Mesodermal cell (in vitro differentiated cells): ENCODE data around the gene KDF1.
"Not testable (repeated sequence)": the region's sequence is repeated elsewhere in the genome, so short reads cannot be mapped to it uniquely, and the experiment has no call there.

ENCODE experiments used
- H3K27ac ChIP-seq: 2 replicates; pipeline ENCODE4 v1.7.0; 2013; ENCODE audit warnings: mild to moderate bottlenecking, low read depth, low read length, moderate library complexity; ENCODE audit not compliant: severe bottlenecking
- H3K36me3 ChIP-seq: 2 replicates; pipeline ENCODE4 v1.7.1; 2013; ENCODE audit warnings: mild to moderate bottlenecking, low read length, moderate library complexity; ENCODE audit not compliant: control insufficient read depth, insufficient read depth
- H3K4me1 ChIP-seq: one replicate; pipeline ENCODE4 v1.7.1; 2013; ENCODE audit warnings: mild to moderate bottlenecking, low read length; ENCODE audit not compliant: insufficient read depth, control insufficient read depth, poor library complexity, severe bottlenecking
- H3K4me3 ChIP-seq: 2 replicates; pipeline ENCODE4 v1.7.0; 2013; ENCODE audit warnings: low read length, control low read depth, mild to moderate bottlenecking; ENCODE audit not compliant: insufficient read depth, poor library complexity, severe bottlenecking; ENCODE audit errors: extremely low read depth
- H3K9me3 ChIP-seq: 2 replicates; pipeline ENCODE4 v1.7.1; 2013; ENCODE audit warnings: mild to moderate bottlenecking, low read length, moderate library complexity; ENCODE audit not compliant: control insufficient read depth
- WGBS, 2 experiments: methylation state at CpG; one replicate each; pipeline ENCODE4 v1.1.5; 2013; ENCODE audit warnings: missing lambda C conversion rate in 2 of 2; ENCODE audit not compliant: insufficient coverage in 2 of 2; 5-methylcytosine and 5-hydroxymethylcytosine counted together

KDF1 gene

DNA sequence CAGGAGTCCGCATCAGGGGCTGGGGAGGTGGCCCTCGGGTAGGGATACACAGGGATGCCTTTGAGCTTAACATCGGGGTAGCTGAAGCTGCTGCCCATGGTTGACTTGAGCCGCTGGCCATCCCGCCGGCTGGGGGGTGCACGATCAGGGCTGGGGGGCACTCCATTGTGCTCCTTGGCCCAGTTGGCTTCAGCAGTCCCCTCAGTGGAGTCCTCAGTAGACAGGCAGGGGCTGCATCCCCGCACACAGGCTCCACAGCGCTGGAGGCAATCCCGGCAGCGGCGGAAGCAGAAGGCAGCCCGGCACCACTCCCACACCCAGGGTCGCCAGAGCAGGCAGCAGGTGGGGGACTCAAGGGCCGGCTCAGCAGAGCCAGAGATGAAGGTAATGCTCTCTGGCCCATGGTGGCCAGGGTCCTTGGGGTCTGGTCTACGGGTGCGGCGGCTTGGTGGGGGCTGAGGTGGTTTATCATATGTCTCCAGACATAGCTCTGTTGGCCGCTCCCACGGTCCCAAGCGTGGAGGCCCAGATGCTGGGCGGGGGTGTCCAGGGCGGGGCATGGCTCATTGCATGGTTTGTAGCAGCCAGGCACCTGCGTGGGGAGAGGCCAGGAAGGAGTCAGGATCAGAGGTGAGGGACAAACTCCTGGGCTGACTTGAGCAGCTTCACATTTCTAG, 8.3 kb downstream of the KDF1 start:
- 91 to 94% methylated on average over 20 to 21 of the region's 24 CpGs for WGBS, 2 experiments
- no peak overlapping the region for H3K4me3 ChIP-seq
- no peak overlapping the region for H3K27ac ChIP-seq
- H3K4me1 ChIP-seq = no peaks in the 10 kb centered on the region
- H3K36me3 ChIP-seq = peaks cover 8% of the 10 kb centered on the region
- H3K9me3 ChIP-seq = no peaks in the 10 kb centered on the region

- Histone ChIP-seq H3K4me1 (no peaks in the 10 kb centered on the region), H3K36me3 (peaks cover 16% of the 10 kb centered on the region), H3K27ac (no peak overlapping the region), H3K9me3 (no peaks in the 10 kb centered on the region), H3K4me3 (no peak overlapping the region)
- 92 to 94% methylated on average over 14 of the region's 14 CpGs for WGBS, 2 experiments
These were observed 9.1 kb downstream of the KDF1 start for GRCh38 chr1:26951216-26951615.

GRCh38 chr1:26950602-26951001, 9.7 kb downstream of the KDF1 start:
- H3K36me3 ChIP-seq = peaks cover 22% of the 10 kb centered on the region
- H3K4me1 ChIP-seq = no peaks in the 10 kb centered on the region
- no peak overlapping the region for H3K4me3 ChIP-seq
- H3K9me3 ChIP-seq = no peaks in the 10 kb centered on the region
- WGBS, 2 experiments = 82 to 92% methylated on average over 4 to 6 of the region's 8 CpGs
- no peak overlapping the region for H3K27ac ChIP-seq

DNA sequence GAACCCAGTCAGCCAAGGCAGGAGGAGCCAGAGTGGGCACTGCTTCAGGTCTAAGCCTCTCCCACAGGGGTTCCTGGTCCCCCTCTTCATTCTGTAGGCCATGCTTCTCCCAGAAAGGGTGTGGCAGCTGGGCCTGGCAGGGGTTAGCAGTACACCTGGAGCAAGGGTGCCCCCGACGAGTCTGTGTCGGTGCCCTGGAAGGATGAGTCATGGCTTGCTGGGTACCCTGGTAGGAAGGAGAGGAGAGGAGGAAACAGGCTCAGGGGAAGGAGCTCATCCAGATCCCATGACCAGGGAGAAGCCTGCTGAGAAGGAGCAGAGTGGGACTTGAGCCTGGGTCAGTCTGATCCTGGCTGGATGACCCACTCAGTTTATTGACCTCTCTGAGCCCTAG, 10.3 kb downstream of the KDF1 start:
- H3K36me3 ChIP-seq = peaks cover 29% of the 10 kb centered on the region
- H3K4me1 ChIP-seq = no peaks in the 10 kb centered on the region
- no peak overlapping the region for H3K27ac ChIP-seq
- no peak overlapping the region for H3K4me3 ChIP-seq
- no peaks in the 10 kb centered on the region for H3K9me3 ChIP-seq
- 87 to 94% methylated on average over 3 of the region's 3 CpGs for WGBS, 2 experiments

- no peak overlapping the region for H3K27ac ChIP-seq
- H3K4me3 ChIP-seq = no peak overlapping the region
- WGBS, 2 experiments = 83 to 100% methylated on average over 1 of the region's 1 CpG
- no peaks in the 10 kb centered on the region for H3K4me1 ChIP-seq
- H3K36me3 ChIP-seq = peaks cover 34% of the 10 kb centered on the region
- H3K9me3 ChIP-seq = no peaks in the 10 kb centered on the region
These were observed 10.9 kb downstream of the KDF1 start for GRCh38 chr1:26949266-26949925.

- H3K4me1 ChIP-seq, H3K4me3 ChIP-seq, H3K27ac ChIP-seq, H3K9me3 ChIP-seq: not testable (repeated sequence)
- 92 to 96% methylated on average over 4 to 10 of the region's 16 CpGs for WGBS, 2 experiments
- peaks cover 41% of the 10 kb centered on the region for H3K36me3 ChIP-seq
These were observed 11.6 kb downstream of the KDF1 start for GRCh38 chr1:26948725-26949057.

GRCh38 chr1:26946270-26946669, 14.0 kb downstream of the KDF1 start:
- no peak overlapping the region for H3K4me3 ChIP-seq
- no peaks in the 10 kb centered on the region for H3K4me1 ChIP-seq
- H3K36me3 ChIP-seq = peaks cover 65% of the 10 kb centered on the region
- no peaks in the 10 kb centered on the region for H3K9me3 ChIP-seq
- no peak overlapping the region for H3K27ac ChIP-seq
- WGBS, 2 experiments = 92 to 98% methylated on average over 4 of the region's 4 CpGs

GRCh38 chr1:26945728-26946127, 14.5 kb downstream of the KDF1 start:
- H3K4me1 ChIP-seq = no peaks in the 10 kb centered on the region
- H3K36me3 ChIP-seq = peaks cover 67% of the 10 kb centered on the region
- no peak overlapping the region for H3K27ac ChIP-seq
- 98 to 100% methylated on average over 6 to 8 of the region's 8 CpGs for WGBS, 2 experiments
- H3K4me3 ChIP-seq = no peak overlapping the region
- no peaks in the 10 kb centered on the region for H3K9me3 ChIP-seq

GRCh38 chr1:26945138-26945537, 15.1 kb downstream of the KDF1 start:
- no peaks in the 10 kb centered on the region for H3K9me3 ChIP-seq
- H3K4me3 ChIP-seq = no peak overlapping the region
- 93 to 100% methylated on average over 1 to 2 of the region's 2 CpGs for WGBS, 2 experiments
- H3K27ac ChIP-seq = no peak overlapping the region
- H3K36me3 ChIP-seq = peaks cover 67% of the 10 kb centered on the region
- peaks cover 4% of the 10 kb centered on the region for H3K4me1 ChIP-seq

- 97 to 98% methylated on average over 12 of the region's 12 CpGs for WGBS, 2 experiments
- no peak overlapping the region for H3K4me3 ChIP-seq
These were observed 17.6 kb downstream of the KDF1 start for GRCh38 chr1:26942656-26943055.

GRCh38 chr1:26941311-26941710, 19.0 kb downstream of the KDF1 start:
- Histone ChIP-seq H3K4me1 (peaks cover 7% of the 10 kb centered on the region), H3K36me3 (peaks cover 86% of the 10 kb centered on the region), H3K9me3 (no peaks in the 10 kb centered on the region), H3K4me3 (no peak overlapping the region), H3K27ac (no peak overlapping the region)
- 97 to 100% methylated on average over 1 to 10 of the region's 10 CpGs for WGBS, 2 experiments

More at GRCh38 chr1:26942656-26943055, 17.6 kb downstream of the KDF1 start:
- Histone ChIP-seq H3K36me3 (peaks cover 85% of the 10 kb centered on the region), H3K4me1 (peaks cover 7% of the 10 kb centered on the region), H3K9me3 (no peaks in the 10 kb centered on the region), H3K27ac (no peak overlapping the region)
